OCI-LY3 (cell line): ENCODE data around the gene FBXO30.

ENCODE experiments used
- EZH2phosphoT487 ChIP-seq: fragments of 200-600 bp; shearing (Covaris generic); IDR thresholded peaks from 2 replicates; pipeline ENCODE4 v1.6.1; 2018; ENCODE audit warnings: antibody characterized with exemption, mixed run types, low read depth
- TF ChIP-seq, protein P1 (sequence below): fragments of 200-600, 300-600 bp; sonication (generic); IDR thresholded peaks from 2 replicates; pipeline ENCODE4 v1.5.1; 2014; ENCODE audit warnings: antibody characterized with exemption, low read length, low read depth

DNA sequence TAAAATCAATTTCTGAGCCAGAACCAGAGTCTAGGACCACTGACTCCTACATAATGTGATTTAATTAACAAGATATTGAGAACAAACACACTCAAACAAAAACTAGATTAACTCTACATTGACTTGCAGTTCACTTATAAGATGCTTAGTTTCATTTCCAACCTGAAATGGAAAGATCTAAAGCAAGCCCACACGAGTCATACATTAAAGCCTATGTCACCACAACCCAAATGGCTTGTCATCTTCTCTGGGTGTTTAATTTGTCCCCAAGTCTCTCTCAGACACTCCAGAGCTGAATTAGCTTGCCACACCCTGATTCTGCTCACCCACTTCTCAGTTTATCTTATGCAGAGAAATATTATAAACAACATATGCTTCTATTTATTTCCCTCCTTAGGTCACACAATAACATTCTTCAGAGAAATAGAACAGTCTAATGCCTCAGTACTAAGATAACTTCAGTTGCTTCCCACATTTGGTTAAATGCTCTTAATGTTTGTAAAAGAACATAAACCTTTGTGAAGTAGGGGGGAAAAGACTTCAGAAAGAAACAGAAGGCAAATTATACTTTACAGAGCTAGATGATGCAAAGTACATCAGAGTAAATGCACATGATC, 8.8 kb upstream of the FBXO30 start:
- TF ChIP-seq, protein P1, sequence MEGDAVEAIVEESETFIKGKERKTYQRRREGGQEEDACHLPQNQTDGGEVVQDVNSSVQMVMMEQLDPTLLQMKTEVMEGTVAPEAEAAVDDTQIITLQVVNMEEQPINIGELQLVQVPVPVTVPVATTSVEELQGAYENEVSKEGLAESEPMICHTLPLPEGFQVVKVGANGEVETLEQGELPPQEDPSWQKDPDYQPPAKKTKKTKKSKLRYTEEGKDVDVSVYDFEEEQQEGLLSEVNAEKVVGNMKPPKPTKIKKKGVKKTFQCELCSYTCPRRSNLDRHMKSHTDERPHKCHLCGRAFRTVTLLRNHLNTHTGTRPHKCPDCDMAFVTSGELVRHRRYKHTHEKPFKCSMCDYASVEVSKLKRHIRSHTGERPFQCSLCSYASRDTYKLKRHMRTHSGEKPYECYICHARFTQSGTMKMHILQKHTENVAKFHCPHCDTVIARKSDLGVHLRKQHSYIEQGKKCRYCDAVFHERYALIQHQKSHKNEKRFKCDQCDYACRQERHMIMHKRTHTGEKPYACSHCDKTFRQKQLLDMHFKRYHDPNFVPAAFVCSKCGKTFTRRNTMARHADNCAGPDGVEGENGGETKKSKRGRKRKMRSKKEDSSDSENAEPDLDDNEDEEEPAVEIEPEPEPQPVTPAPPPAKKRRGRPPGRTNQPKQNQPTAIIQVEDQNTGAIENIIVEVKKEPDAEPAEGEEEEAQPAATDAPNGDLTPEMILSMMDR, result no peak
- TF ChIP-seq EZH2phosphoT487, result no peak
